CD4-positive, alpha-beta T cell (primary cell): ENCODE data around the gene SYT13. TPM values are rescaled to one million over a fixed set of nuclear protein-coding genes. Genes with fewer than 3 reads are reported as not detected.

Source experiments
- ATAC-seq: fragments of 200-7000 bp; cut with Tn5 transposase; one replicate; pipeline ENCODE4 v1.10.0; 2022; ENCODE audit warnings: mild to moderate bottlenecking; ENCODE audit not compliant: poor library complexity
- CTCF ChIA-PET: fragments of 350-600 bp; sonication (Branson Sonifier 250); formaldehyde crosslinking; loops from one replicate; lab custom pipeline; 2021; ENCODE audit warnings: antibody characterized with exemption, inconsistent platforms; lab: Charles Lee
- POLR2A ChIA-PET: fragments of 350-600 bp; sonication (Branson Sonifier 250); formaldehyde crosslinking; loops from one replicate; lab custom pipeline; 2021; ENCODE audit warnings: antibody characterized with exemption, inconsistent platforms; lab: Charles Lee
- DNase-seq, 14 experiments: peaks; one replicate each; pipeline ENCODE4 v3.0.0-alpha.2; 2013 to 2020; ENCODE audit warnings: mixed read lengths in 2 of 14
- H3K27ac ChIP-seq, 2 donors: one replicate each; pipeline versions ENCODE4 v1.5.1 to v1.7.0; 2013; ENCODE audit warnings: low read length in 2 of 2, low read depth in 1 of 2, mild to moderate bottlenecking in 1 of 2
- H3K27me3 ChIP-seq, 2 experiments: 1 replicate in 1 of 2; 2 replicates in 1 of 2; pipeline versions ENCODE4 v1.6.1 to v1.7.0; 2013; ENCODE audit warnings: low read length in 2 of 2, control low read depth in 1 of 2, mild to moderate bottlenecking in 1 of 2, moderate library complexity in 1 of 2; ENCODE audit not compliant: insufficient read depth in 2 of 2, control insufficient read depth in 1 of 2
- H3K36me3 ChIP-seq: one replicate; pipeline ENCODE4 v1.6.1; 2013; ENCODE audit warnings: low read length, control low read depth; ENCODE audit not compliant: insufficient read depth
- H3K4me1 ChIP-seq: one replicate; pipeline ENCODE4 v1.6.1; 2013; ENCODE audit warnings: low read length, control low read depth; ENCODE audit not compliant: insufficient read depth
- H3K4me3 ChIP-seq: one replicate; pipeline ENCODE4 v1.5.1; 2013; ENCODE audit warnings: mild to moderate bottlenecking, low read length, moderate library complexity
- H3K9me3 ChIP-seq, 2 experiments: 1 replicate in 1 of 2; 2 replicates in 1 of 2; pipeline versions ENCODE4 v1.6.1 to v1.7.0; 2013; ENCODE audit warnings: low read length in 2 of 2, mild to moderate bottlenecking in 2 of 2, control low read depth in 1 of 2, moderate library complexity in 1 of 2; ENCODE audit not compliant: control insufficient read depth in 1 of 2, insufficient read depth in 1 of 2
- H3K27ac Mint-ChIP-seq: one replicate; pipeline ENCODE4 v1.8.0; 2020; ENCODE audit warnings: mixed read lengths
- H3K27me3 Mint-ChIP-seq: one replicate; pipeline ENCODE4 v1.8.0; 2021; ENCODE audit warnings: mixed read lengths
- H3K36me3 Mint-ChIP-seq: one replicate; pipeline ENCODE4 v1.8.0; 2021; ENCODE audit warnings: low read depth, mixed read lengths
- H3K4me1 Mint-ChIP-seq: one replicate; pipeline ENCODE4 v1.8.0; 2021; ENCODE audit warnings: low read depth, mixed read lengths
- H3K4me3 Mint-ChIP-seq: one replicate; pipeline ENCODE4 v1.8.0; 2020; ENCODE audit warnings: mild to moderate bottlenecking, mixed read lengths
- H3K9me3 Mint-ChIP-seq: one replicate; pipeline ENCODE4 v1.8.0; 2020; ENCODE audit warnings: mixed read lengths
- intact Hi-C, 2 experiments: fragments of 100-400 bp; cut with DNase I in 1 of 2; cut with micrococcal nuclease in 1 of 2; formaldehyde crosslinking; loops; one replicate each; pipeline versions ENCODE4 v1.15.1 to v1.9.0; 2023 to 2025; cut with DNase I, micrococcal nuclease
- total RNA-seq, 174 experiments: library from RNA in 2 of 174; stranded (reverse) in 2 of 174; gene quantifications; one replicate each; pipeline ENCODE4 v1.2.3 and lab custom pipeline; 2021 to 2026
- TF ChIP-seq, protein P1 (sequence below): fragments of 200-600 bp; IDR thresholded peaks from one replicate; pipeline ENCODE4 v1.8.0; 2022; ENCODE audit warnings: antibody characterized with exemption, mild to moderate bottlenecking

SYT13 gene
- total RNA-seq, 2 experiments from 2014 or later, result not detected

DNA sequence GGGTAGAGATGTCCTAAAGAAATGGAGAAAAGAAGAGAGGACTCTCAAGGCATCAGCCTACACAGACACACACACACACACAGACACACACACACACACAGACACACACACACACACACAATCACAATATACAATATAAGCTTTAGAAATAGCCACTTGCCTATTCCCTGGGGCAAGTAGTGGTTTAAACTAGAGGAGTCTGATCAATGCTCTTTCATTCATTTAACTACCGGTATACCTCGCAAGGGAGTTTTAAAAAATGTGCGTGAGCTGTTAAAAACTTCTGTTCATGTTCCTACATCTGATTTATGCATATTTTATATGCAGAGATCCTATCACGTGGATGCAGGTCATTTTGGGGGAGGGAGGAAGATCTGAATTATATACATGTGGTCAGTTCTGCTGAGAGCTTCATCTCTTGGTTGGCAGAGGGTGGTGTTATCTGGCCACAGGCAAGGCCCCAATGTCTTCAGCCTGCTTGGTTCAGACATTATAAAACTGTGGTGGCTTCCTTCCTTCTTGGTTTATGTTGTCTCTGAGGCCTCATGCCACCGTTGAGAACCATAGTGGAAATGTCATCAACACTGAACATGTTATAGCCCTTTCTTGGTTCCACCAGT lies 56.6 kb downstream of the SYT13 start:
- H3K27ac ChIP-seq, result no peak overlapping the region
- peaks cover 0 to 4% of the 10 kb centered on the region in 2 experiments for H3K9me3 ChIP-seq
- no peak for DNase-seq
- Mint-ChIP-seq H3K36me3 (peaks cover 6% of the 10 kb centered on the region), H3K9me3 (no peaks in the 10 kb centered on the region), H3K4me1 (no peaks in the 10 kb centered on the region), H3K27ac (no peak overlapping the region), H3K4me3 (no peak overlapping the region), H3K27me3 (no peaks in the 10 kb centered on the region)
- no peak overlapping the region for H3K4me3 ChIP-seq
- peaks cover 4% of the 10 kb centered on the region for H3K4me1 ChIP-seq
- ChIA-PET CTCF (interaction anchor here (1.0 kb wide), 1 partner anchor 16 kb away, joined by 3 read pairs; no protein-coding TSS in a partner anchor), POLR2A (no interaction called here)
- TF ChIP-seq, protein P1, sequence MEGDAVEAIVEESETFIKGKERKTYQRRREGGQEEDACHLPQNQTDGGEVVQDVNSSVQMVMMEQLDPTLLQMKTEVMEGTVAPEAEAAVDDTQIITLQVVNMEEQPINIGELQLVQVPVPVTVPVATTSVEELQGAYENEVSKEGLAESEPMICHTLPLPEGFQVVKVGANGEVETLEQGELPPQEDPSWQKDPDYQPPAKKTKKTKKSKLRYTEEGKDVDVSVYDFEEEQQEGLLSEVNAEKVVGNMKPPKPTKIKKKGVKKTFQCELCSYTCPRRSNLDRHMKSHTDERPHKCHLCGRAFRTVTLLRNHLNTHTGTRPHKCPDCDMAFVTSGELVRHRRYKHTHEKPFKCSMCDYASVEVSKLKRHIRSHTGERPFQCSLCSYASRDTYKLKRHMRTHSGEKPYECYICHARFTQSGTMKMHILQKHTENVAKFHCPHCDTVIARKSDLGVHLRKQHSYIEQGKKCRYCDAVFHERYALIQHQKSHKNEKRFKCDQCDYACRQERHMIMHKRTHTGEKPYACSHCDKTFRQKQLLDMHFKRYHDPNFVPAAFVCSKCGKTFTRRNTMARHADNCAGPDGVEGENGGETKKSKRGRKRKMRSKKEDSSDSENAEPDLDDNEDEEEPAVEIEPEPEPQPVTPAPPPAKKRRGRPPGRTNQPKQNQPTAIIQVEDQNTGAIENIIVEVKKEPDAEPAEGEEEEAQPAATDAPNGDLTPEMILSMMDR, result no peak
- H3K36me3 ChIP-seq, result peaks cover 10% of the 10 kb centered on the region
- no peaks in the 10 kb centered on the region for H3K27me3 ChIP-seq
- no peak for ATAC-seq
- intact Hi-C loops, result loop anchor here in 1 of 2 experiments (10.0 kb wide), 1 partner anchor 115 kb away; no protein-coding TSS in a partner anchor

DNA sequence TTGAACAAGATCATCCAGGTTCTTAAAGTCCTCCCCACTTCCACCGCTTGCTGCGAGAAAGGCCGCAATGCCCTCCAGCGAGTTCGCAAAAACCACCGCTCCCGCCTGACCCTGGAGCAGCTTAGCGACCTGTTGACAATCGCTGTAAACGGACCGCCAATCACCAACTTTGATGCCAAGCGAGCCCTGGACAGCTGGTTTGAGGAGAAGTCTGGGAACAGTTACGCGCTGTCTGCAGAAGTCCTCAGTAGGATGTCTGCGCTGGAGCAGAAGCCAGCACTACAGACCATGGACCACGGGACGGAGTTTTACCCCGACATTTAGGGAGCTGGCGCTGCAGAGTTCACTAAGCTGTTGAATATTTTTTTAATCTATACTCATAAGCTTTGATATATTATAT lies 58.3 kb downstream of the SYT13 start:
- TF ChIP-seq, protein P1, result no peak
- H3K27me3 ChIP-seq, result no peaks in the 10 kb centered on the region
- H3K36me3 ChIP-seq, result peaks cover 10% of the 10 kb centered on the region
- Mint-ChIP-seq H3K36me3 (peaks cover 17% of the 10 kb centered on the region), H3K4me3 (no peak overlapping the region), H3K4me1 (no peaks in the 10 kb centered on the region), H3K27ac (no peak overlapping the region), H3K27me3 (no peaks in the 10 kb centered on the region), H3K9me3 (no peaks in the 10 kb centered on the region)
- intact Hi-C loops, result no loop called here
- no peaks in the 10 kb centered on the region for H3K4me1 ChIP-seq
- no peak overlapping the region for H3K4me3 ChIP-seq
- no peak for DNase-seq
- POLR2A ChIA-PET, result no interaction called here
- no peak overlapping the region for H3K27ac ChIP-seq
- no peak for ATAC-seq
- H3K9me3 ChIP-seq, result no peaks in the 10 kb centered on the region
- CTCF ChIA-PET, result no interaction called here

DNA sequence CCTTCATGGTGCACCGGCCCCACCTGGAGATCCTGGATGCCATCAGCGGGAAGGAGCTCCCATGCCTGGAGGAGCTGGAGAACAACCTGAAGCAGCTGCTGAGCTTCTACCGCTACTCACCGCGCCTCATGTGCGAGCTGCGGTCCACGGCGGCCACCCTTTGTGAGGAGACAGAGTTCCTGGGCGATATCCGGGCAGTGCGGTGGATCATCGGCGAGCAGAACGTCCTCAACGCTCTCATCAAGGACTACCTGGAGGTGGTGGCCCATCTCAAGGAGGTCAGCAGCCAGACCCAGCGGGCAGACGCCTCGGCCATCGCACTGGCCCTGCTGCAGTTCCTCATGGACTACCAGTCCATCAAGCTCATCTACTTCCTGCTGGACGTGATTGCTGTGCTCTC lies 59.2 kb downstream of the SYT13 start:
- ChIA-PET CTCF (no interaction called here), POLR2A (no interaction called here)
- TF ChIP-seq, protein P1, result no peak
- Histone ChIP-seq H3K36me3 (peaks cover 10% of the 10 kb centered on the region), H3K27ac (no peak overlapping the region), H3K4me3 (no peak overlapping the region), H3K9me3 (no peaks in the 10 kb centered on the region), H3K4me1 (no peaks in the 10 kb centered on the region), H3K27me3 (no peaks in the 10 kb centered on the region)
- ATAC-seq, result no peak
- Mint-ChIP-seq H3K27ac (no peak overlapping the region), H3K27me3 (no peaks in the 10 kb centered on the region), H3K4me3 (no peak overlapping the region), H3K9me3 (no peaks in the 10 kb centered on the region), H3K36me3 (peaks cover 19% of the 10 kb centered on the region), H3K4me1 (no peaks in the 10 kb centered on the region)
- no peak for DNase-seq
- intact Hi-C loops, result no loop called here
